Activated CD4-positive, CD25-positive, alpha-beta regulatory T cell treated with anti-CD3 and anti-CD28 coated beads, Interleukin-2, amount 50 U/mL, for 16 hours (primary cell): ENCODE measurements around the gene DNASE1L1.

Experiments used
- DNase-seq: peaks from one replicate; pipeline ENCODE4 v3.0.0-alpha.2; 2020; ENCODE audit warnings: low read depth, low spot score

Gene DNASE1L1

DNA sequence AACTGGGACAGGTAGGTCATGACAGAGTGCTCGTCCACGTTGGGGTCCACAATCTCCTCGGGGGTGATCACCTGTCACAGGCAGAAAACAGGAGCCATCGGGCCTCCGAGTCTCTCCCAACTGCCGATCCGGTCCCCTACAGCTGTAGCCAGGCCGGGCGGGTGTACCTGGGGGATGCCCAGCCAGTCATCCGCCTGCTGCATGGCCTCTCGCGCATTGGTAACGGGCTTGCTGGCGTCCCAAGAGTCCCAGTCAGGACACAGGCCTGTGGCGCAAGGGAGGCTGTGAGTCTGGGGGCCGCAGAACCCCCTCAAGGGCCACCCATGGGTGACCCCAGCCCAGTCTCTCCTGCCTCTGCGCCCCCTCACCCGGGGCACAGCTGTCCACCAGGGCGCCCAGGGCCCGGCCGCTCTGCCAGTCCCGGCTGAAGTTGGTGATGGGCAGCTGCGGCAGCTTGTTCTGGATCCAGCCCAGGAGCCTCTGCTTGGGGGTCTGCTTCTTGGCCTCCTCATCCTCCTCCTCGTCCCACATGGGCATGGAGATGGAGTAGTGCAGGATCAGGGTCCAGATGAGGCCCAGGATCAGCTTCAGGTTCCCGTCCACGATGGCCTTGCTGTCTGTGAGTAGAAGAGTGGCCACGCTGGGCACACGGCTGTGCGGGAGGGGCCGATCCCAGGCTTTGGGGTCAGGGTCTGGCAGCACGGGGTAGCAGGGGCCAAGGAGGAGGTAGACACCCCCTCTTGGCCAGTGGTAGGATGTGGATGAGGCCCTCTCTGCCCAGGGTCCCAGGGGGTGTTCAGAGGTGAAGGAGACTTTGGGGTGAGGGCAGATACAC lies 41.4 kb downstream of the DNASE1L1 start:
- no peak for DNase-seq

DNA sequence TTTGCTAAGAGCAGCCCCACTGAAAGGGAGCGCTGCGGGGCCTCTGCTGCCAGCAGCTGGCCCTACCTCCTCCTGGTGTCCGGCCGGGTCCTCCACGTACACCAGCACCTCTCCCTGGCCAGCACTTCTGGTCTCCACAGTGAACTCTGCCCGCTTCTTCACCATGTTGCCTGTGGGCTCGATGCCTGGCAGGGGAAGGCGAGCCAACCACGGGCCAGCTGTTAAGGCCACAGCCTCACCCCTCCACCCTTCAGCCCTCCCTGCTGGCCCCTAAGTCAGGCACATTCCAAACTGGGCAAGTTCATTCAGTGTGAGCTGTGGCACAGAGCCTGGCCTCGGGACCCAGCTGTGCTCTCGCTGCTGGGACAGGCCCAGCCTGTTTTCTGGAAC lies 42.4 kb downstream of the DNASE1L1 start:
- DNase-seq, result no peak

DNA sequence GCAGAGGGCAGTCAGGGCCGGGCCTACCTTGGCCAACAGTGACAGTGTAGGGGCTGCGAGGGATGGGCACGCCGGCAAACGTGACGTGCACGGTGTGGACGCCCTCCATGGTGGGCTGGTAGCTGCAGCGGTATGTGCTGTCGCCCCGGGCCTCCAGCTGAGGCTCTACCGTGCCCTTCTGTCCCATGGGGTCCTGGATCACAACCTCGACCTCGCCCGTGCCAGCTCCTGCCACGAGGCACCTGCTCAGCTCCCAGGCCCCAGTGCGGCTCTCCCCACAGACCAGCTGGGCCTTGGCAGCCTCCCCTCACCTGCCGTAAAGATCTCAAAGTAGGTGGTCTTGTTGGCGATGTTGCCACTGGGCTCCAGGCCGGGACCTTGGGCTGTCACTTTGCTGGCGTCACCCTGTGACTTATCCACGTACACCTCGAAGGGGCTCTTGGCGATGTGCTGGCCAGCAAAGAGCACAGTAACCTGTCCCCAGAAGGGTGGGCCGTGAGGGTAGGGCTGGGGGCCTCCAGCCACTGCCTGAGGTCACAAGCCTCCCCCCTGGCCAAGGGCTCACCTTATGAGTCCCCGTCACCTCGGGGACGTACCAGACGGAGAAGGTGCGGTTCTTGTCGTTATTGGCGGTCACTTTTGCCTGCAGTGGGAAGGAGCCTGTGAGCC lies 42.9 kb downstream of the DNASE1L1 start:
- DNase-seq, result no peak

DNA sequence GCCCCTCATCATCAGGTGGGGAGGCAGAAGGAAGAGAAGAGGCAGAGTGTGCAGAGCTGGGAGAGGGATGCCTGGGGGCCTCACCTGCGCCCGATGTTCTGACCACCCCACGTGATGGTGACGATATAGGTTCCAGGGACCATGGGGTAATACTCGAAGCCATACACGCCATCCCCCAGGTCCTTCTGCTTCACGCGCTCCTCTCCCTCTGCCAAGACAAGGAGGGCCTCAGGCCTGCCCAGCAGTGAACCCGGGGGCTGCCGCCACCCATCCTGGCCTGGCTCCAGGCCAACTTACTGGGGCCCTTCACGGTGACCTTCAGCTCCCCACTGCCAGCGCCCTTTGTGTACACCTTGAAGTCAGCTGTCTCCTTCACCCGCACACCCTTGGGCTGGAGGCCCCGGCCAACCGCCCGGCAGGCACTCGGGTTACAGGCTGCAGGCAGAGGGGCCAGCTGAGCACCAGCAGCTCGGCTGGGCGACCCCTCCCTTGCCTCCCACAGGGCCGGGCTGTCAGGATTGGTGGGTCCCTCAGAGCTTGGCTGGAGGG lies 43.9 kb downstream of the DNASE1L1 start:
- DNase-seq, result no peak

DNA sequence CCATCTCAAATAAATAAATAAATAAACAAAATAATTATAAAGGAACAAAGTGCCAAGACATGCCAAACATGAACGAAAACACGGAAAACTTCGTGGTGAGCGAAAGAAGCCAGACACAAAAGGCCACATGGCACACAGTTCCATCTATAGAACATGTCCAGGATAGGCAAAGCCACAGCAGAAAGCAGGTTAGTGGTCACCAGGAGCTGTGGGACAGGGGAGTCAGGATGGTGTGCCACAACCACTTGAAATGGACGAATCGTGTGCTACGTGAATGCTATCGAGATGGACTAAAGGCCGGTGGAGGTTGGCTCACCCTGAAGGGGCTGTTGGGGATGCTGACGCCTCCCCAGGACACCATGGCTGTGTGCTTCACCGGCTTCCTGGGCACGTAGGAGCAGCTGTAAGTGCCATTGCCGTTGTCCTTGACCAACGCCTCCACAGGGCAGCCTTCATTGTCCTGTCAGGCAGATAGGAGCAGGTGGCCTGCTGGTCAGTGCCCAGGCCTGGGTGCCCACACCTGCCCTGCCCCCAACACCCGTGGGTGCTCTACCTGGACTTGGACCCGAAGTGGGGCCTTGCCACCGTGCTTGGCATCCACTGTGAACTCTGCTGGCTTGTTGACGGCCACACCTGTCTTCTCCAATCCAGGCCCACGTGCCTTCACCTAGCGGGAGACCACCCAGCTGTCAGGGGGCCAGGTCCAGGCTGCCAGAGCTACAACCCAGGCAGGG lies 45.2 kb downstream of the DNASE1L1 start:
- DNase-seq, result no peak

DNA sequence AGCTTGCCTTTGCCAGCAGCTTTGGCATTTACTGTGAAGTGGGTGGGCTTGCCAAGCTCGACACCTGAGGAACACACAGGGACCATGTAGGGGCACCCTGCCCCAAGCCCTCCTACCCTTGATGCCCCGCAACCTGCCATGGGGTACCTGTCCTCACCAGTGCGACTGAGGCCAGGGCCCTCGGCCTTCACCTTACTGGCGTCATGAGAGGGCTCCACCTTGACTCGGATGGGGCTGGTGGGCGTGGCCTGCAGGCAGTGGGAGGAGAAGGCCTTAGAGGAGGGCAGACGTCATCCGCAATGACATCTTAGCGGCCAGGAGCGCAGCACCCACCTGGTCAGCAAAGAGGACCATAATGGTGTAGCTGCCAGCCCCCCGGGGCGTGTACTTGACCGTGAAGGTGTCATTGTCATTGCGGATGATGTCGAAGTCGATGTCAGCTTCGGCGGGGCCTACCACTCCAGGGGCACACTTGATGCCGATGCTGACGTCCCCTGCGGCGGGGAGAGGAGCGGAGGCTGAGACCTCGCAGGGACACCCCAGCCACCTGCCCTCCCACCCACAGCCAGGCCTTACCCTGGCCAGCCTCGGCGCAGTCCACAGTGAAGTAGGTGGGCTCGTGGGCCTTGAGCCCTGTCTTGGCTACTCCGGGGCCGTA lies 46.8 kb downstream of the DNASE1L1 start:
- no peak for DNase-seq

DNA sequence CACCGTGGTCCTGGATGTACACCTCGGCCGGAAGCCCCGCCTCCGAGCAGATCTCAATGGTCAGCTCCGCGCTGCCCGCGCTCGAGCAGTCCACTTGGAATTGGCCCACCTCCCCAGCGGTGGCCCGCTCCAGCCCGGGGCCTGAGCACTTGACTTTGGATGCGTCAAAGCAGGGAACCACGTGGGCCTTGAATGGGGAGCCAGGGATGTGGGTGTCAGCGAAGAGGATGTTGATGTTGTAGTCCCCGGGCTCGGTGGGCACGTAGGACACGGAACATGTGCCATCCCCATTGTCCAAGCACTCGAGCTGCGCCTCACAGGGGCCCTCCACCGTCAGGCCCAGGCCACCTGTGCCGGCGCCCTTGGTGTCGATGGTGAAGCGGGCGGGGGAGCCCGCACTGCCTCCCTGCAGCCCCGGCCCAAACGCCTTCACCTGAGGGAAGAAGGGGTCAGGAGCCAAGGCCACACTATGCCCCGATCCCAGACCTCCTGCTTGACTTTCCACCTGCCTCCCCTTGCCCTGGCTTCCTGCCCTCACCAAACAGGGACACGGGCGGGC lies 48.8 kb downstream of the DNASE1L1 start:
- DNase-seq, result no peak

DNA sequence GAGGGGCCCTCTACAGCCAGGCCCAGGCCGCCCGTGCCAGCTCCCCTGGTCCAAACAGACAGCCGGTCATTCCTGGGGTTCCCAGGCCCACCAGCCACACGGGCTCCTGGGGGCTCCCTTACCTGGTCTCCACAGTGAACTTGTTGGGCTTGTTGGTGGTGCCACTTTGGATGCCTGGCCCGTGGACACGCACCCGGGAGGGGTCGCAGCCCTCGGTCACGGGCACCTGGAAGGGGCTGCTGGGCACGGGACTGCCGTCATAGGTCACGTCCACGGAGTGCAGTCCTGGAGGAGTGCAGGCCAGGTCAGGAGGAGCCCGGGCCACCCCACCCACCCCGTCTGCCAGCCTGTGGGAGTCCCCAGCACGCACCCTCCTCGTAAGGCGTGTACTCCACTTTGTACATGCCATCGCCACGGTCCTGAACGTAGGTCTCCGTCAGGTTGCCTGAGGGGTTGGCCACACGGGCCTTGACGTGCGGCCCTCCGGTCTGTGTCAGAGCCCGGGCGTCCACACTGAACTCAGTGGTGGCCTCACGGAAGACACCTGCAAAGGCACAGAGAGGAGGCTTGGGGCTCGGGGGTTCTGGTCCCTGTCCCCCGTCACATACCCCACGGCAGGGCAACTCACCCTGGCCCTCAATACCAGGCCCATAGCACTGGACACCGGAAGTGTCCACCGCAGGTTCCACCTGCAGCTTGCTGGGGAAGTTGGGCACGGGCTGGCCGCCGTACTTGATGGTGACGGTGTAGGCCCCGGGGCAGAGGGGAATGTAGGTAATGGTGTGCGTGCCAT lies 49.5 kb downstream of the DNASE1L1 start:
- no peak for DNase-seq

DNA sequence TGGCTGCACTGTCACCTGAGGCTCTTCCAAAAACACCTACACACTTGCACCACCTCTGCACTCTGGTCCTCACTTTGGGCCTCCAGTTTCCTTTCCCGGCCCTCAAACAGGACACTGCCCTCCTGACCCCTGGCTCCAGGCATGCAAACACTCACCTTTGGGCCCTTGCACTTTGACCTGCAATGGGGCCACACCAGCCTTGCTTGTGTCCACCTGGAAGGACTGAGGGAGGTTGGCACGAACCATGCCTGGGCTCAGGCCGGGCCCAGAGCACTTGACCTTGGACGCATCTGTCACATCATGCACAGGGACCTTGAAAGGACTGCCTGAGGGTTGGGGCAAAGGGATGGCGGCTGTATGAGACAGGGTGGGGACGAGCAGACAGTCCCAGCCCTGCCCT lies 50.2 kb downstream of the DNASE1L1 start:
- DNase-seq, result no peak

DNA sequence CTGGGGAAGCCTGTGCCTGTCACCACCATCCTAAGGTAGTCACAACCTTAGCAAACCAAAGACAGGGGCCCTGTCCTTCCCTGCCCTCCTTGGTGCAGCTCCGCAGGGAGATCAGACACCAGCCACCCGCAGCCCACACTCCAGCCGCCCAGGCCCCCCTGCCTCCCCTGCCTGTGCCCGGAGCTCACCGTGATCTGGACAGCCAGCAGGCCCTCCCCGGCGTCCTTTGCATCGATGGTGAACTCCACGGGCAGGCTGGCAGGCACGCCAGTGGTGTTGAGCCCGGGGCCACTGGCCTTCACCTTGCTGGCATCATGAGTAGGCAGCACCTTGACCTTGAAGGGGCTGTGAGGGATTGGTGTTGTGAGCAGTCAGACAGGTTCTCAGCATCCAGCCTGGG lies 51.0 kb downstream of the DNASE1L1 start:
- no peak for DNase-seq

DNA sequence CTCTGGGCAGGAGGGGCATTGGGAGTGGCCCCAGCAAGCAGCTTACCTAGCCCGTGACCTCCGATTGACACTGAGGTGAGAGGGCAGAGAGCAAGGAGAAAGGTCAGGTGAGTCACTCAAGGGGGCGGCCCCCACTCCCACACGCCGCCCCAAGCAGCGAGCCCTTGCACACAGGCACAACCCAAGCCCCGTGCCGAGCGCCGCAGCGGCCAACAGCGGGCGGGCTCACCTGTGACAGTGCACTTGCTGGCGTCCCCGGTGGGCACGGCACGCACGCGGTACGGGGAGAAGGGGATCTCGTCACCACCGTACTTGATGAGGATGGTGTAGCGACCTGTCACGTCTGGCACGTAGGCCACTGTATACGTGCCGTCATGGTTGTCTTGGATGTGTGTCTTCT lies 51.8 kb downstream of the DNASE1L1 start:
- no peak for DNase-seq

DNA sequence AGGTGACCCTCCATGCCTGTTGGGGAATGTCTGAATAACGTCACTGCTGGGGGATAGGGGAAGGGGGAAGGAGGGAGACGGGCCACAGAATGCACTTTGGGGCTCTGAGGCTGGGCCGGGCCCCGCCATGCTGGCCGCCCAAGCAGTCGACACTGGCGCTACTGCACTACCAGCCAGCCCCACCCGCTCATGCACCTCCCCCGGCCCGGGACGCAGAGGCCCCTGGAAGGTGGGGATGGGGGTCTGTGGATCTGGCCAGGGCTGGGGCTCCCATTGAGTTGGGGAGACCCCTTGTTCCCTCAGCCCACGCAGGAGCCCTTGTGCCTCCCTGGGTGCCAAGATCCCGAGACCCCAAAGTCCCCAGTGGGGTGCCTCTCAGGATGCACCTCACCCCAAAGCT lies 52.5 kb downstream of the DNASE1L1 start:
- DNase-seq, result no peak

DNA sequence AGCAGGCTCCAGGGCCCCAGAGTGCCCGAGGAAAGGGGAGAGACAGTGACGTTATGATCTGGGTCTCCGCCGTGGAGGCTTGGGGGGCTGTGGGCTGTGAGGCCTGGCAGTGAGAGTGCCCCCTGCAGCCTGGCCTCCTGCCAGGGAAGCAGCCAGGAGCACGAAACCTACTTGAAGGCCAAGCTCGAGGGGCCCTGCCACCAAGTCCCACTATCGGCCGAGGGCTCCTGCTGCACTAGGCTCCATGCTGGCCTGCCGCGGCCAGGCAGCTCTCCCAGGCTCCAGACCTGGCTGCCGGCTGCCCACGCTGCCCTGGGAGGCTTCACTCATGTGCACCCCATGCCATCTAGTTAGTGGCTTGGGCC lies 53.3 kb downstream of the DNASE1L1 start:
- no peak for DNase-seq

DNA sequence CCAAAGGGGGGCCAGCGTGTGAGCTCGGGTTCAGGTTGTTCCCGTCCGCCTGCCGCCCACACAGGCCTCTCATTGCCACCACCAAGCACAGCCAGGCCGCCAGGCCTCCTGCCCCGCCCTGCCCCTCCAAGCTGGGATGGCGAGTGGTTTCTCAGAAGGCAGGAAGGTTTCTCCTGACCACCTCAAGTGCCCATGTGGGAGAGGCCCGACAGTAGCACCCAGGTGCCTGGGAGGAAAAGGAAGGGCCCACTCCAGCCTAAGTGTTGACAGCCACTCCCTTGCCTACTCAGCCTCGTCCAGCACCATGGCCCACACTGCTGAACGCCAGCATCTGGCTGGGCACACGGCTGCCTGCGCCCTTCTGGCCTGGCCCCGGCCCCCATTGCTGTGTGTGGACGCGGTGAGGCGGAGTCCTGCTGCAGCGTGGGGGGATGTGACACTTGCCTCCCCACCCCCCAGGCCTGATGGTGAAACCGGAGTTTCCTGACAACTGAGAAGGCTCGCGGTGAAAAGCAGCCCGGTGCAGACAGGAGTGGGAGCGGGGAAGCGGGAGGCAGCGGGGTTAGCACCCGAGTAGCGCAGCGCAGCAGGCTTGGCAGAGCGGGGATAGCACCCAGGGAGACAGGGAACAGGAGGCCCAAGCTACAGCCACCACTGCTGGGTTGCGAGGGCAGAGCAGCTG lies 53.8 kb downstream of the DNASE1L1 start:
- DNase-seq, result no peak

DNA sequence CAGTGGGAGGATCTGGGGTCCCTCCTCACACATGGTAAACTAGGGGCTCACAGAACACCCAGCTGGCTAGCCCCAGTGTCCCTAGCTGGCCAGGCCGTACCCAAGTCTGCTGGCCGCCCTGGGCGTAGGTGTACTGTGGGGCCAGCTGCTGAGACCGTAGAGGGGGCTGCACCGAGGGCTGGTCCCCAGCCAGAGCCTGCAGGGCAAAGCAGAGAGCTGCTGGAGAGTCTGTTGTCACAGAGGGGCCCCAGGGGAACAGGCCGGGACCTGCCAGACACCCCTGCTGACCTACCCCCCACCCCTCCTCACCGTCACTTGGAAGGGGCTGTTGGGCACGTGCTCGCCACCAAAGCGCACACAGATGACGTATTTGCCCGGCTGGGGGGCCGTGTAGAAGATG lies 54.5 kb downstream of the DNASE1L1 start:
- no peak for DNase-seq

DNA sequence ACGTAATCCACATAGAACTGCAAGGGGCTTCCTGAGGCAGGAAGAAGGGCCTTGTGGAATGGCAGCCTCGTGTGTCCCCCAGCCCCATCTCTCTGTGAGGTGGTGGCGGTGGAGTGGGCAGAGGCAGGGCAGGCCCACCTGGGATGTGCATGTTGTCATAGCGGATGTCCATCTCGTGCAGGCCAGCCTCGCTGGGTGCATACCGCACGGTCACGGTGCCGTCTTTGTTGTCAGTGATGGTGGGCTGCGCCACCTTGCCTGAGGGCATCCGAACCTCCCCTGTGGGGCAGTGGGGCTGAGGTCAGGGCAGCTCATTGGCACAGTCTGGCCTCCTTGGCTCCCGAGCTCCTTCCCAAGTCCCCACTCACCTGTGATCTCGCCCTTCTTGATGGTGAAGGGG lies 55.0 kb downstream of the DNASE1L1 start:
- no peak for DNase-seq

DNA sequence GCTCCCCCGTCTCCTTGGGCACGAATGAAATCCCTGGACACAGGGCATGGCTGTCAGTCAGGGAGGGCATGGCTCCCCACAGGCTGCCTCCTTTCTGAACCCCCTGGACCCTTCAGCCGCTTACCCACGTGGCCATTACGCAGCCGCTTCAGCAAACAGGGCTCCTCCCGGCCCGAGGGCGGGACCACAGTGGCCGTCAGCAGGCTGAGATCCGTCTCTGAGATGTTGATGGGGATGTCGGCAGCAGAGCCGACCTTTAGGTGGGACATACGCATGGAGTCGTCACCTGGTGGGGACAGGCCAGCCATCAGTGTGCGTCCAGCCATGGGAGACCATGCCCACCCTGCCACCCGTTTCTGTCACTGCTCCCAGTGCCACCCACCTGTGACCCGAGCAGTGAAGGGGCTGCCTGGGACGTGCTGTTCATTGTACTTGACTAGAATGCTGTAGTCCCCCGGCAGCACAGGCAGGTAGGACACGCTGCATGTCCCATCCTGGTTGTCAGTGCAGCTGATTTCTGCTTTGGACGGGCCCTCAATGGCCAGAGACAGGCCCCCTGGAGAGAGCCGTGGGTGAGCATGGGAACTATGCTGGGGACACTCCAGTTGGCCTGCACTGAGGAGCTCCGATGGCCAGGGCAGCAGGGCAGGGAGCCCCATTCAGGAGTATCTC lies 55.7 kb downstream of the DNASE1L1 start:
- no peak for DNase-seq

DNA sequence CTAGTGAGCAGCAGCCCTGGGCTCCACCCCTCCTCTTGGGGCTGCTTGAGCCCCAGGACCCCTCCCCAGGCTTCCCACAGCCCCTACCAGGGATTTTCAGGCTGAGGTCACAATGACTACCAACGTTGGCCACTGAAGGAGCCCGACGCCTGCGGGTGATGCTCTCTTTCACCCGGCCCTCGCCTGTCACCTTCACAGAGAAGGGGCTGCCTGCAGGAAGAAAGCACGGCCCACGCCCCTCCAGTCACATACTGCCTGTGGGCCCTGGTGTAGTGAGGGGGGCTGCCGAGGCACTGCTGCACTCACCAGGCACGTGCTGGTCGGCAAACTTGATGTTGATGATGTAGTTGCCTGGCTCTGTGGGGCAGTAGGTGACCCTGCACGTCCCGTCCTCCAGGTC lies 56.6 kb downstream of the DNASE1L1 start:
- DNase-seq, result no peak

DNA sequence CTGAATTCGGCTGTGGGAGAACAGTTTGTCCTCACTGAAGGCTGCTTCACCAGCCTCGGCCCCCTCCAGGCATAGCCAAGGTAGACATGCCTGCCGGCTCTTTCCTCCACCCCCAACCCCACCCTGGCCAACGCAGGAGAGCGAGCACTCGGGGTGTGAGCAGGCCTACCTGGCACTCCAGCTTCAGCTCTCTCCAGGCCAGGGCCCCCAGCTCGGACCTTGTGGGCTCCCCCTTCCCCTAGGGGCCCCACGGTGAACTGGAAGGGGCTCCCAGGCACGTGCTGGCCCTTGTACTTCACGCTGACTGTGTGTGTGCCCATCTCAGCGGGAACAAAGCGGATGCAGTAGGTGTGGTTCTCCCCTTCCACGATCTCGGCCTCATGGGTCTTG lies 57.0 kb downstream of the DNASE1L1 start:
- no peak for DNase-seq
